ENCODE measurements around the gene CGB2. TPM values are rescaled to one million over a fixed set of nuclear protein-coding genes. Genes with fewer than 3 reads are reported as not detected.

Gene CGB2
- total and polyA plus RNA-seq, 9 of the 15 experiments (the other 6 are each of a cell fraction or from before 2014, with no cell fraction given) = 0.22 TPM; not detected in 8

DNA sequence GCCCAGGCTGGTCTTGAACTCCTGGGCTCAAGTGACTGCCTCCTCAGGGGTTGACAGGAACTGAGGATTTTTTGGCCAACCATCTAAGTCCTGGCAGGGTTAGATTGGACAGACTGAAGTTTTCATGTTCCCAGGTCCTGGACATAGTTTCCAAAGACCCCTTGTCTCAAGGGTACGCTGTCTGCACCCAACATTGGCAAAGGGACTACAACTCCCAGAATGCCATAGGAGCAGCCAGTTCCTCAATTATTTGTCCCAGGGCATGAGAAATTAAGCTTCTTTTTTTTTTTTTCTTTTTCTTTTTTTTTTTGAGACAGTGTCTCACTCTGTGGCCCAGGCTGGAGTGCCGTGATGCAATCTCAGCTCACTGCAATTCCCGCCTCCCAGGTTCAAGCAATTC lies 45.5 kb upstream of the CGB2 start (continued):
- no peak for TF ChIP-seq NFE2L1 (tag; IDR thresholded peaks at IDR 0.05; ENCODE audit: borderline replicate concordance, low read depth)
- TF ChIP-seq FOXJ3 (CRISPR knock-in tag; IDR thresholded peaks at IDR 0.05) = no peak
- TF ChIP-seq HOMEZ (CRISPR knock-in tag; IDR thresholded peaks at IDR 0.05) = no peak
- no peak for TF ChIP-seq RBBP5 (IDR thresholded peaks at IDR 0.05; ENCODE audit: borderline replicate concordance, insufficient read depth, low read length, poor library complexity, severe bottlenecking)

- ATAC-seq = peak; percentile 28; the same call in 2 of the 3 replicates
- peak in 1 of 3 experiments; percentile 13; a peak in 1 of 6 replicates for TF ChIP-seq CTCF (IDR thresholded peaks at IDR 0.05 in 2 of 3, conservative IDR thresholded peaks at IDR 0.05 in 1 of 3; ENCODE audit: insufficient read depth in 2 of 3, low read depth in 1 of 3, low read length in 3 of 3)
- peak; percentile 25; the same call in 1 of the 2 replicates for TF ChIP-seq RBFOX2 (IDR thresholded peaks at IDR 0.05; ENCODE audit: low read depth, low read length)
- TF ChIP-seq SNAPC5 (CRISPR knock-in tag; IDR thresholded peaks at IDR 0.05) = no peak
- no TSS peak for BruUV-seq (replicated peaks)
- in situ Hi-C loops (cut with MboI) = no loop called here
- intact Hi-C loops (cut with micrococcal nuclease) = no loop called here
- no peaks in the 10 kb centered on the region for H3K9me3 ChIP-seq (replicated peaks; ENCODE audit: control insufficient read depth, insufficient read depth, low read depth, low read length)
- H3K36me3 ChIP-seq (ENCODE audit: control insufficient read depth, insufficient read depth, low read length) = peaks cover 67% of the 10 kb centered on the region
- H3K9me1 ChIP-seq (ENCODE audit: control insufficient read depth, insufficient read depth, low read length) = no peaks in the 10 kb centered on the region
- no peak for FAIRE-seq
- CTCF ChIA-PET (ENCODE audit: low intra/inter-chr PET ratio) = no interaction called here
- H3K4me3 ChIP-seq = no peak overlapping the region
- peaks cover 20% of the 10 kb centered on the region for H3K79me2 ChIP-seq (ENCODE audit: control insufficient read depth, insufficient read depth, low read length)
- H4K20me1 ChIP-seq (replicated peaks; ENCODE audit: control insufficient read depth, insufficient read depth, low read length) = no peaks in the 10 kb centered on the region
- H3K4me2 ChIP-seq (ENCODE audit: insufficient read depth, low read length) = no peak overlapping the region
- POLR2A ChIA-PET = interaction anchor here (0.7 to 1.8 kb wide), 5 partner anchors 18 to 160 kb away, joined by 3 to 4 read pairs (median 3); no protein-coding TSS in a partner anchor
- WGBS (ENCODE audit: insufficient coverage, low coverage, missing lambda C conversion rate) = 54% methylated on average over 6 of the region's 7 CpGs
- H3K27ac ChIP-seq (ENCODE audit: extremely low read depth, low read depth, low read length) = no peak overlapping the region
- no peak overlapping the region for H2AFZ ChIP-seq (ENCODE audit: low read depth, low read length)
- no peak for DNase-seq (ENCODE audit: extremely low read depth in 1 of 4, low spot score in 3 of 4)
- H3K9ac ChIP-seq (ENCODE audit: insufficient read depth in 1 of 2, low read depth in 2 of 2, low read length in 2 of 2) = peak overlapping the region in 1 of 2 experiments; percentile 65; a peak in 2 of 4 replicates
- H3K27me3 ChIP-seq (ENCODE audit: control insufficient read depth in 2 of 2, insufficient read depth in 2 of 2, low read length in 2 of 2) = no peaks in the 10 kb centered on the region
- peaks cover 5 to 22% of the 10 kb centered on the region in 2 experiments; a peak in 4 of 5 replicates for H3K4me1 ChIP-seq (replicated peaks in 1 of 2; ENCODE audit: control insufficient read depth in 2 of 2, insufficient read depth in 2 of 2, low read length in 2 of 2)
These were observed 44.4 kb upstream of the CGB2 start for GRCh38 chr19:48987323-48987722.

Data from K562 (cell line).